ENCODE results near the gene ITGB1BP1.
"Not testable (repeated sequence)": the region's sequence is repeated elsewhere in the genome, so short reads cannot be mapped to it uniquely, and the experiment has no call there.

Gene ITGB1BP1

GRCh38 chr2:9401059-9401547 is 22.2 kb downstream of the ITGB1BP1 start:
- DNase-seq (ENCODE audit: low read depth, low spot score), result no peak

DNA sequence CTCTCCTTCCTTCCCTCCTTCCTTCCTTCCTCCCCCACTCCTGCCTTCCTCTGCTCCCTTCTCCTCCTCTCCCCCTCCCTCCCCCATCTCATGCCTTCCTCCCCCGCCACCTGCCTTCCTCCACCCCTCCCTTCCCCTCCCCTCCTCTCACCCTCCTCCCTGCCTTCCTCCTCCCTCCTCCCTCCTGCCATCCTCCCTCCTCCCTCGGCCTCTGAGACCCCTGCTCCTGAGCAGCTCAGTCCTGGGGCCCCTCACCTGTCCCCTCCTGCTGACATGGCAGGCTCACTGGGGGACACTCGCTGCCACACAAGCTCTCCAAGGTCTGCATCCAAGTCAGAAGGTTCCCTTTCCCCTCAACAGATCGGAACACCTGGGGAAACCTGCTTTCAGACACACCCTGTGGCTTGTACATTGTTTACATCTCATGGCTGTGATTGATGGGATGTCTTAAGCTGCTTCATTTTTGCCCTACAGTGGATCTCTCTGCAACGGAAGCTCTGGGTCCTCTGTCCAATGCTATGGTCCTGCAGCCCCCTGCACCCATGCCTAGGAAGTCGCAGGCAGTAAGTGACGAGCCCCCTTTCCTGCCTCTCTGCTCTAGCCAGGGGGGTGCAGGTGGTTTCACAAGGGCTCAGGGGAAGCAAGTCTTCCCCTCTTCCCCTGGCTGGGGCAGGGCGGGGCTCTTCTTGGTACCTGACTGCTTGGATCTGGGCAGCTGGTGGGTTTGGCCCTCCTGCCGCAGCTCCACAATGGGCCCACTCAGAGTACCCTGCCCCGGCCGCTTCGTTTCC is 22.9 kb downstream of the ITGB1BP1 start:
- no peak for DNase-seq (ENCODE audit: low read depth, low spot score)

DNA sequence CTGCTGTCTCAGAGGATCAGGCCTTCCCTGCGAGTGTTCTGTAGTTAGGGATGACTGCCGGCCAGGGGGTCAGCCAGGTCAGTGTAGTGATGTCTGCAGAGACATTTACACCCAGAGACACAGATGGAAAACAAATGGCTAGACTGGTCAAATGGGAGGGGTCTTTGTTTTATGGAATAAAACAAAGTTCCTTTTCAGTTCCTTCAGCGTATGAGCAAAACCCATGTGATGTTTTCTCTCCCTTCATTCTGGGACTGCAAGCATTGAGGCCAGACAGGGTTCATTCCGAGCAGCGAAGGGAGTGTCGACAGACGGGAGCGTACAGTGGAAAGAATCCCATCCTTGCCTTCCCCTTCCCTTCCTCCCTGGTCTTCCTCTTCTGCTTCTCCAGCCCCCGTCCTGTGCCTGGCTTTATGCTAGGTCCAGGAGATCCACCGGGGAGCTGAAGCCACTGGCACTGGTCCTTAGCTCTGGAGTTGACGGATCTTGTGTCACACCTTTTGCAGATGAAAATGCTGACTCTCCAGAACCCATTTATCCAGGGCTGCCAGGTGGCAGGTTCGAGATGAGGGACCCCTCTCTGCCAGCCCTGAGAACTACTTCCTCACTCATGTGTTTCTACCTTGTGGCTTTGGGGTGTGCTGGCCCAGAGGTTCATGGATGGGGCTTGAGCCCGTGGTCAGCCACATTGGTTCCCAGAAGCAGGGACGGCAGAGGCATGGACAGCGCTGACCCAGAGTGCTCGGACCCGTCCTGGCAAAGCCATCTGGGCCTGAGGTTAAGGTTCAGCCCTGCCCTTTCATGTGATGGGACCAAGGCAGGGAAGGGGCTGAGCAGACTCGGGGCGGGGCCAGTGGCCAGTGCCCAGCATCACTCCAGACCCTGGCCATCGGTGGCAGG is 24.2 kb downstream of the ITGB1BP1 start:
- DNase-seq (ENCODE audit: low read depth, low spot score), result no peak

- DNase-seq (ENCODE audit: low read depth, low spot score), result not testable (repeated sequence)
Observed at GRCh38 chr2:9398251-9398650, 25.1 kb downstream of the ITGB1BP1 start.

GRCh38 chr2:9397201-9397600 is 26.1 kb downstream of the ITGB1BP1 start:
- DNase-seq (ENCODE audit: low read depth, low spot score), result no peak

- no peak for DNase-seq (ENCODE audit: low read depth, low spot score)
Observed at GRCh38 chr2:9394816-9395215, 28.5 kb downstream of the ITGB1BP1 start.

DNA sequence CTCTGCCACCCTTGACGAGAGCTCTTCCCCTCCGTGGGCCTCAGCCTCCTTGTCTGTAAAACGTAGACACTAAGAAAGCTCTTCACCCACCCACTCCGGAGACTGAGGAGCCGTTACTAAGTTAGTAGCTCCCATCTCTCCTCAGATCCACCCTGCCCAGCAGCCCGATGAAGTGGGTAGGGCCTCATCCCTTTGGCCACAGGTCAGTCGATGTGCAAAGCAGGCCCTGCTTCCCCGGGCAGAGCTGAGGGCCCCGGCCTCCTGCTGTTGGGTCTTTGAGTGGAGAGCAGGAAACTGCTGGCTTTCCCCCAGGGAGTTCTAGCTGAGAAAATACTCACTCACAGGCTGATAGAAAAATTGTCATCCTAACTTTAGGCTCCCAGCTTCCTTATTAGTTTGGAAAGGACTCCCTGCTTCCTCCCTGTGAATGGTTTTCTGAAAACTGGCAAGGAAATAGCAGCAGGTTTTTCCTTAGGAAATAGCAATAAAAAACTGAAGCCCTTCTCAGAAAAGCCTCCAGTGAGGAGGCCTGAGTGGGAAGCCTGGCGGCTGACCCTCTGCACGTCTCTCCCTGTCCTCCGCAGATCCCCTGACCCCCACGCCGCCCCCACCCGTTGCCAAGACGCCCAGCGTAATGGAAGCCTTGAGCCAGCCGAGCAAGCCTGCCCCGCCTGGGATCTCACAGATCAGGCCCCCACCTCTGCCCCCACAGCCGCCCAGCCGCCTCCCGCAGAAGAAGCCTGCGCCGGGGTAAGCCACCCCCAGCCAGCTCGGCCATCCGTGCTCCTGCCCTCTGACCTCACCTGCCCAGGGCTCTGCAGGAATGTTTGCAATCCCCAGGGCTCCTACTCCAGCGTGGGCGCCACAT is 30.2 kb downstream of the ITGB1BP1 start:
- no peak for DNase-seq (ENCODE audit: low read depth, low spot score)

DNA sequence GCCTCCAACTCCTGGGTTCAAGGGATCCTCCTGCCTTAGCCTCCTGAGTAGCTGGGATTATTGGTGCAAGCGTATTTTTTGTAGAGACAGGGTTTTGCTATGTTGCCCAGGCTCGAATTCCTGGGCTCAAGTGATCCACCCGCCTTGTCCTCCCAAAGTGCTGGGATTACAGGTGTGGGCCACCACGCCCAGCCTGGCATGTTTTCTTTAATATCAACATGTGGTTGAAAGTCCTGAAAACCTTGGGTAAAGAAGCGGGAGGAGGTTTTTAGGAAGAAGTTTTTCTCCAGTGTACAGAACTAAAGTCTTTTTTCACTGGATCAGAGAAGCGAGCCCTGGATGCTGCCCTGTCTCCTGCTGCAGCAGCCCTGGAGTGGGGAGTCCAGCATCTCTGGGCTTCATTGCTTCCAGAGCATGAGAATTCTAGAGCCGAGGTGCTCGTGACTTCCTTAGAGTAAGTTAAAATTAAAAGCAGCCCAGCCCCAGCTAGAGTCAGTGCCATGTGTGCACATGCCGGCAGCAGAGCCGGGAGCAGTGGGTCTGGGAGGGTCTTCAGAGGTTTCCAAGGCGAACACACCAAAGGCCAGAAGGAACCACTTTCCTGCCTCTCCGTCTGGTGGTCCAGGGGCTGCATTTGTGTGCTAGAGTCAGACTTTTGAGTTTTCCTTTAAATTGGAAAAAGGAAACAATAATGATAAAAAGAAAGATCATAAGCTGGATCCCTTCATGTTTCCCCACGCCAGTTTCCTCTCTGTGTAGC is 31.2 kb downstream of the ITGB1BP1 start:
- DNase-seq (ENCODE audit: low read depth, low spot score), result no peak

GRCh38 chr2:9390991-9391390 is 32.3 kb downstream of the ITGB1BP1 start:
- no peak for DNase-seq (ENCODE audit: low read depth, low spot score)

DNA sequence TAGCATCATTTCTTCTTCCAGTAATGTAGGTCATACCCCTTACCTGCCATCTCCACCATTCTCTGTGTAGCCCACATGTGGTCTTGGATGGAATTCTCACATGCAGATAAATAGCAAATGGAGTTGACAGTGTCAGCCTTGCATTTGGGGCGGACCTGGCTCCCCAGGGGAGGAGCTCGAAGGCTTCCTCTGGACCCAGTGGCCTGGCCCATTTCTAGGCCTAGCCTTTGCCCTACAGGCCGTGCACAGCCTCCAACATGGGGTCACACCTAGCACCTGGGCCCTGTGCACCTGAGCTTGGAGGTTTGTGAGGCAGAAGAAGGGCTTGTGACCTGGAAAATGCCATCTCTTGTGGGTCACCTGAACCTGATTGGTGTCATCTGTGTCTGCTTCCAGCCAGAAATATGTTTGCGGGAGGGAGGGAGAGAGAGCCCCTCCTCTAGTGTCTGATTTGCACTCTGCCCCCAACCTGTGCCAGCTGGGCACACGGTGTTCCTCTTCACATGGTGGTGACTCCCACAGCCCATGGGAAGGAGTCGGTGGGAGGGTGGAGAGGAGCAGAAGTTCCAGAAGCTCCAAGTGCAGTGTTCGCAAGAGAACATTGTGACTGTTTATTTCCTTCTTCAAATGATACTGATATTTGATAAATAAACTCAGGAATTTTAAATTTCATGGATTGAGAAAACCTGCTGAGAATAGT is 33.0 kb downstream of the ITGB1BP1 start:
- DNase-seq (ENCODE audit: low read depth, low spot score), result no peak

- DNase-seq (ENCODE audit: low read depth, low spot score), result no peak
Observed at GRCh38 chr2:9388950-9389911, 34.1 kb downstream of the ITGB1BP1 start.

DNA sequence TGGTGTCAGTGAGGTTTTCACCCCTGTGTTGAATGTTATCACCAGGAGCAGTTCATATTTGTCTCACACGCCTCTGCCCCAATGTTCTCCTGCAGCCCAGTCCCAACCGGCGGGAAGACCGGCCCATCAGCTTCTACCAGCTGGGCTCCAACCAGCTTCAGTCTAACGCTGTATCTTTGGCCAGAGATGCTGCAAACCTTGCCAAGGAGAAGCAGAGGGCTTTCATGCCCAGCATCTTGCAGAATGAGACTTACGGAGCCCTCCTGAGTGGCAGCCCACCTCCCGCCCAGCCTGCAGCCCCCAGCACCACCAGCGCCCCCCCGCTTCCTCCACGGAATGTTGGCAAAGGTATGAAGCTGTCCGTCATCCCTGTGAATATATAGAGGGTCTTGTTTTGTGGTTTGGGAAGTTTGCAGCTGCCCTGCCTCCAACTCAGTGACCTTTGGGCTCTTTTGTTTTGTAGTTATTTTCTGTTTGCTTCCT is 35.1 kb downstream of the ITGB1BP1 start:
- no peak for DNase-seq (ENCODE audit: low read depth, low spot score)

- no peak for DNase-seq (ENCODE audit: low read depth, low spot score)
Observed at GRCh38 chr2:9385841-9386240, 37.5 kb downstream of the ITGB1BP1 start.

DNA sequence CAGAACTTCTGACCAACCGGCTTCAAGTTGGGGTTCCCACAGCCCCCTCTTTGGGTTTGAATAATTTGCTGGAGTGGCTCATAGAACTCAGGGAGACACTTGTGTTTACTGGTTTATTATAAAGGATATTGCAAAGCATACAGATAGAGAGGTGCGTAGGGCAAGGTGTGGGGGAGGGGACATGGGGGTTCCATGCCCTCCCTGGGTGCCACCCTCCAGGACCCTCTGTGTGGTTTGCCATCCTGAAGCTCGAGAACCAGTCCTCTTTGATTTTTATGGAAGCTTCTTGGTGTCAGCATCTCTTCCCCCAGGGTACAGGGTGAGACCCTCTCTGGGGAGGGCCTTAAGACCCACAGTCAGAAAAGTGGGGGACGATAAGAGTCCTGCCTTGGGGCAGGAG is 38.8 kb downstream of the ITGB1BP1 start:
- DNase-seq (ENCODE audit: low read depth, low spot score), result no peak

- DNase-seq (ENCODE audit: low read depth, low spot score), result no peak
Observed at GRCh38 chr2:9382604-9383235, 40.6 kb downstream of the ITGB1BP1 start.

DNA sequence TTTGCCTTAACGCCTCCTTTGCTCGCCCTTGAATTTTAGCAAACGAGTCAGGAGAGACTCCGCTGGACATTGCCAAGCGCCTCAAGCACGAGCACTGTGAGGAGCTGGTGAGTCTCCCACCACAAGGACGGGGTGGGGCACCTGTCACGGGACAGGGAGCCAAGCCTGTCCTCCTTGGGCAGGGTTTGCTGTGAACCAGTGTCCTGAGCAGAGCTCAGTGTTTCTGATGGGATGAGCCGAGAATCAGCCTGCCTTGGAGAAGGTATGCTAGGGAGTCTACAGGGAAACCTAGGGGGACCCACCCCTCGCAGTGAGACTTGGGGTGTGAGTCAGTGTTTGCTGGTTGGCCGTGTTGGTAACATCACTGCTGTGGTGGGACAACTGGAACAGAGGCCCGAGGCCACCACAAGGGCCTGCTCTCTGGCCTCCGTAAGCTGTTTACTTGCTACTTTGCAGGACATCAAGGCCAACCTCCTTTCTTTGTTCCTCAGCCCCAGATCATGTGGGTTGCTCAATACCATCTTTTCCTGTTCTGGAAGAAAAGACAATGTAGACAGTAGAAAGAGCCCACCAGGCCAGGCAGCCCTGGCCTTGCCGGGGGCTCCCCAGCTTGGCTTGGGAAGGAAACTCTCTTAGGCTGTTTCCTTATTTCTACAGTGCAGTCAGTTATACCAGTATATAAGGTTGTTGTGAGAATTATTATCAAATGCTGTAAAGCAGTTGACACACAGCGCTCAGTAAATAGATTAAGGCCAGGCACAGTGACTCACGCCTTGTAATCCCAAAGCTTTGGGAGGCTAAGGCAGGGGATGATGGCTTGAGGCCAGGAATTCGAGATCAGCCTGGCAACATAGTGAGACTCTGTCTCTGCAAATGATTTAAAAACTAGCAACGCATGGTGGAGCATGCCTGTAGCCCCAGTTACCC is 42.4 kb downstream of the ITGB1BP1 start:
- no peak for DNase-seq (ENCODE audit: low read depth, low spot score)

- no peak for DNase-seq (ENCODE audit: low read depth, low spot score)
Observed at GRCh38 chr2:9379391-9379755, 44.0 kb downstream of the ITGB1BP1 start.
